HUES48 (cell line): ENCODE measurements around the gene TSPAN33.
"Not testable (repeated sequence)": the region's sequence is repeated elsewhere in the genome, so short reads cannot be mapped to it uniquely, and the experiment has no call there.

Experiments
- H3K27ac ChIP-seq: one replicate; pipeline ENCODE4 v1.7.0; 2013; ENCODE audit warnings: low read depth, low read length, inconsistent platforms
- H3K27me3 ChIP-seq: 2 replicates; pipeline ENCODE4 v1.6.1; 2013; ENCODE audit warnings: mild to moderate bottlenecking, low read length; ENCODE audit not compliant: control insufficient read depth, insufficient read depth
- H3K36me3 ChIP-seq: 2 replicates; pipeline ENCODE4 v1.6.1; 2013; ENCODE audit warnings: low read length; ENCODE audit not compliant: control insufficient read depth, insufficient read depth
- H3K4me1 ChIP-seq: 2 replicates; pipeline ENCODE4 v1.6.1; 2013; ENCODE audit warnings: mild to moderate bottlenecking, low read length; ENCODE audit not compliant: control insufficient read depth, insufficient read depth
- H3K4me3 ChIP-seq: 2 replicates; pipeline ENCODE4 v1.5.1; 2013; ENCODE audit warnings: mild to moderate bottlenecking, low read depth, low read length
- H3K9ac ChIP-seq: 2 replicates; pipeline ENCODE4 v1.6.1; 2013; ENCODE audit warnings: mild to moderate bottlenecking, low read depth, low read length, moderate library complexity
- H3K9me3 ChIP-seq: 2 replicates; pipeline ENCODE4 v1.6.1; 2013; ENCODE audit warnings: low read length; ENCODE audit not compliant: control insufficient read depth, insufficient read depth

The TSPAN33 gene

GRCh38 chr7:129118182-129118581 is 26.3 kb upstream of the TSPAN33 start:
- Histone ChIP-seq H3K27ac (no peak overlapping the region), H3K4me3 (no peak overlapping the region), H3K36me3 (no peaks in the 10 kb centered on the region)

GRCh38 chr7:129118976-129119375 is 25.5 kb upstream of the TSPAN33 start:
- Histone ChIP-seq H3K4me3 (no peak overlapping the region), H3K9ac (no peak overlapping the region), H3K27ac (no peak overlapping the region), H3K27me3 (no peaks in the 10 kb centered on the region), H3K4me1 (no peaks in the 10 kb centered on the region), H3K9me3 (peaks cover 19% of the 10 kb centered on the region), H3K36me3 (no peaks in the 10 kb centered on the region)

More at GRCh38 chr7:129118182-129118581, 26.3 kb upstream of the TSPAN33 start:
- Histone ChIP-seq H3K4me1 (no peaks in the 10 kb centered on the region), H3K9me3 (peaks cover 19% of the 10 kb centered on the region), H3K27me3 (no peaks in the 10 kb centered on the region), H3K9ac (no peak overlapping the region)

- H3K27me3 ChIP-seq, H3K27ac ChIP-seq, H3K36me3 ChIP-seq, H3K4me3 ChIP-seq, H3K9ac ChIP-seq, H3K4me1 ChIP-seq: not testable (repeated sequence)
- H3K9me3 ChIP-seq = peaks cover 19% of the 10 kb centered on the region
These were observed 22.9 kb upstream of the TSPAN33 start for GRCh38 chr7:129121501-129122077.

GRCh38 chr7:129122078-129122750 is 22.3 kb upstream of the TSPAN33 start:
- Histone ChIP-seq H3K9ac (no peak overlapping the region), H3K9me3 (peaks cover 19% of the 10 kb centered on the region), H3K4me3 (no peak overlapping the region), H3K27me3 (no peaks in the 10 kb centered on the region), H3K27ac (no peak overlapping the region), H3K4me1 (no peaks in the 10 kb centered on the region), H3K36me3 (no peaks in the 10 kb centered on the region)

- H3K9ac ChIP-seq = no peak overlapping the region
- no peaks in the 10 kb centered on the region for H3K27me3 ChIP-seq
- H3K4me3 ChIP-seq = no peak overlapping the region
- peaks cover 19% of the 10 kb centered on the region for H3K9me3 ChIP-seq
- H3K27ac ChIP-seq = no peak overlapping the region
- H3K4me1 ChIP-seq = no peaks in the 10 kb centered on the region
- H3K36me3 ChIP-seq = no peaks in the 10 kb centered on the region
These were observed 21.6 kb upstream of the TSPAN33 start for GRCh38 chr7:129122751-129123509.

GRCh38 chr7:129123510-129123857 is 21.0 kb upstream of the TSPAN33 start:
- H3K4me3 ChIP-seq = no peak overlapping the region
- H3K9ac ChIP-seq = no peak overlapping the region
- no peak overlapping the region for H3K27ac ChIP-seq

GRCh38 chr7:129126314-129126713 is 18.2 kb upstream of the TSPAN33 start:
- Histone ChIP-seq H3K27ac (no peak overlapping the region), H3K9me3 (peaks cover 2% of the 10 kb centered on the region), H3K36me3 (no peaks in the 10 kb centered on the region), H3K4me1 (no peaks in the 10 kb centered on the region), H3K4me3 (no peak overlapping the region), H3K9ac (no peak overlapping the region), H3K27me3 (no peaks in the 10 kb centered on the region)

More at GRCh38 chr7:129123510-129123857, 21.0 kb upstream of the TSPAN33 start:
- Histone ChIP-seq H3K27me3 (no peaks in the 10 kb centered on the region), H3K36me3 (no peaks in the 10 kb centered on the region), H3K4me1 (no peaks in the 10 kb centered on the region), H3K9me3 (peaks cover 19% of the 10 kb centered on the region)

- H3K4me3 ChIP-seq = no peak overlapping the region
- H3K27me3 ChIP-seq = no peaks in the 10 kb centered on the region
- H3K9ac ChIP-seq = no peak overlapping the region
- no peaks in the 10 kb centered on the region for H3K9me3 ChIP-seq
- H3K27ac ChIP-seq = no peak overlapping the region
- H3K36me3 ChIP-seq = no peaks in the 10 kb centered on the region
- H3K4me1 ChIP-seq = no peaks in the 10 kb centered on the region
These were observed 17.4 kb upstream of the TSPAN33 start for GRCh38 chr7:129127154-129127553.

- H3K4me1 ChIP-seq = no peaks in the 10 kb centered on the region
These were observed 16.9 kb upstream of the TSPAN33 start for GRCh38 chr7:129127601-129128000.

GRCh38 chr7:129134356-129134987 is 10.0 kb upstream of the TSPAN33 start:
- H3K36me3 ChIP-seq = no peaks in the 10 kb centered on the region
- H3K4me1 ChIP-seq = no peaks in the 10 kb centered on the region
- H3K27me3 ChIP-seq = no peaks in the 10 kb centered on the region
- no peaks in the 10 kb centered on the region for H3K9me3 ChIP-seq
- no peak overlapping the region for H3K4me3 ChIP-seq
- no peak overlapping the region for H3K27ac ChIP-seq
- no peak overlapping the region for H3K9ac ChIP-seq

More at GRCh38 chr7:129127601-129128000, 16.9 kb upstream of the TSPAN33 start:
- no peak overlapping the region for H3K9ac ChIP-seq
- no peaks in the 10 kb centered on the region for H3K36me3 ChIP-seq
- H3K27ac ChIP-seq = no peak overlapping the region
- H3K27me3 ChIP-seq = no peaks in the 10 kb centered on the region
- H3K4me3 ChIP-seq = no peak overlapping the region
- H3K9me3 ChIP-seq = no peaks in the 10 kb centered on the region
